Brain microvascular endothelial cell (primary cell): ENCODE data around the gene BZW1.

ENCODE experiments used
- DNase-seq: peaks from one replicate; pipeline ENCODE4 v3.0.0-alpha.2; 2020
- H3K27ac ChIP-seq: fragments of 250-450 bp; sonication (Bioruptor Pico); 2 replicates; pipeline ENCODE4 v1.5.1; 2020; ENCODE audit warnings: mild to moderate bottlenecking, moderate library complexity
- H3K27me3 ChIP-seq: fragments of 250-450 bp; sonication (Bioruptor Pico); replicated peaks from 2 replicates; pipeline ENCODE4 v1.5.1; 2020; ENCODE audit warnings: mild to moderate bottlenecking
- H3K36me3 ChIP-seq: fragments of 250-450 bp; sonication (Bioruptor Pico); replicated peaks from 2 replicates; pipeline ENCODE4 v1.5.1; 2020; ENCODE audit warnings: mild to moderate bottlenecking
- H3K4me3 ChIP-seq: 2 replicates; pipeline ENCODE4 v1.5.1; 2011; ENCODE audit warnings: low read depth, mild to moderate bottlenecking, control low read depth, low read length, moderate library complexity
- in situ Hi-C: cut with HindIII; loops from 2 replicates; pipeline ENCODE4 v1.10.0; 2017; ENCODE audit warnings: low sequenced_read_pairs, low pct_ligation_motif_present
- TF ChIP-seq, protein P1 (sequence below): IDR thresholded peaks from 2 replicates; pipeline ENCODE4 v1.5.1; 2011; ENCODE audit warnings: low read depth, mild to moderate bottlenecking, moderate library complexity, low read length, control low read depth, inconsistent platforms; ENCODE audit errors: missing control alignments

Gene BZW1

DNA sequence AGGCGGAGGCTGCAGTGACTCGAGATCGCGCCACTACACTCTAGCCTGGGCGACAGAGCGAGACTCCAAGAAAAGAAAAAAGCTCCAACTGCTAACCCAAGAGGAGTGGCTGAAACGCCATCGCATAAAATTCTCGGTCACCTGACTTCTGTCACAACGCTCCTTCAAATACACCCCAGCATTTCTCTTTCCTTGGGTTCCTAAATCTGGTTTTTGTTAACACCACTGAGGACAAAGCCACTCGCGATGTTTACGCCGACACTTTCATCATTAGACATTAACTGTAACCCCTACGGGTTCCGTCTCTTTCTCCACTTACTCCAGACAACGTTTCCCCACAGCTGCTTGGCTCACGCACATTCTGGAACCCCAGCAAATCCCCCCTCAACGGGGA lies 52.1 kb downstream of the BZW1 start:
- Histone ChIP-seq H3K27me3 (no peaks in the 10 kb centered on the region), H3K4me3 (peak overlapping the region; percentile 84), H3K27ac (peak overlapping the region; percentile 98), H3K36me3 (peaks cover 35% of the 10 kb centered on the region)
- TF ChIP-seq, protein P1, sequence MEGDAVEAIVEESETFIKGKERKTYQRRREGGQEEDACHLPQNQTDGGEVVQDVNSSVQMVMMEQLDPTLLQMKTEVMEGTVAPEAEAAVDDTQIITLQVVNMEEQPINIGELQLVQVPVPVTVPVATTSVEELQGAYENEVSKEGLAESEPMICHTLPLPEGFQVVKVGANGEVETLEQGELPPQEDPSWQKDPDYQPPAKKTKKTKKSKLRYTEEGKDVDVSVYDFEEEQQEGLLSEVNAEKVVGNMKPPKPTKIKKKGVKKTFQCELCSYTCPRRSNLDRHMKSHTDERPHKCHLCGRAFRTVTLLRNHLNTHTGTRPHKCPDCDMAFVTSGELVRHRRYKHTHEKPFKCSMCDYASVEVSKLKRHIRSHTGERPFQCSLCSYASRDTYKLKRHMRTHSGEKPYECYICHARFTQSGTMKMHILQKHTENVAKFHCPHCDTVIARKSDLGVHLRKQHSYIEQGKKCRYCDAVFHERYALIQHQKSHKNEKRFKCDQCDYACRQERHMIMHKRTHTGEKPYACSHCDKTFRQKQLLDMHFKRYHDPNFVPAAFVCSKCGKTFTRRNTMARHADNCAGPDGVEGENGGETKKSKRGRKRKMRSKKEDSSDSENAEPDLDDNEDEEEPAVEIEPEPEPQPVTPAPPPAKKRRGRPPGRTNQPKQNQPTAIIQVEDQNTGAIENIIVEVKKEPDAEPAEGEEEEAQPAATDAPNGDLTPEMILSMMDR: no peak
- in situ Hi-C loops: no loop called here
- DNase-seq: no peak

DNA sequence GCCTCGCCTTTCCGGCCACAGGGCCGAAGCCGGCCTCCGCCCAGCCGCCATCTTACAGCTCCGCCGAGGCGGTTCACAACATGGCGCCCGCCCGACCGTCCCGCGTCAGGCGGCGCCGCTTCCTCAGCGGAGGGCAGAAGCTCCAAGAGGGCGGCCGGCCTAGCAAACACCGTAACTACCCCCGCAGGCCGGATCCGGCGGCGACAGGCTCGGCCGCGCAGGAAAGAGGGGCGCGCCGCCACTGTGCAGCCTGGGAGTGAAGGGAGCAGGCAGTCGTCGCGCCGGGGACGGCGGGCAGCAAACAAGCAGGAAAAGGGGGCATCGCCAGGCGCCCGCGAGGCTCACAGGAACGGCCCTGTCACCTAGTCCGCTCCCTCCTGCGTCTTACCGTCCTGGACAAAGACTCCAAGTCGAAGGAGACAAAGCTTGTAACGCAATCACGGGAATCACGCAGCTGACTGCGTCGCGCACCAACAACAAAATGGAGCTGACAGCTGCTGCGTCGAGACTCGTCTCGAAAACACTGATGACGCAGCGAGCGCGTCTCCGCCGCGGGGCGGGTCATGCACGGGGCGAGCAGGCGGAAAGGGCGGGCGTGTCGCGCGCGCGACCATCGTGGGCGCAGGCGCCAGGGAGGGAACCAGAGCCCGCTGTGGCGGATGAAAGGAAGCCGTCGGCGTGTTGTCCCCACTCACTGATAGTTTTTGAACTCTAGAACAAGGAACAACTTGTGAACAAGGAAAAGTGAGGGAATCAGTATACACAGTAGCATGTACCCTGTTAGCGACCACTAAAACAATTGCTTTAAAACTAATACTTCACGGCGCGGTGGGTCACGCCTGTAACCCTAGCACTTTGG lies 52.7 kb downstream of the BZW1 start, which contains the start of gene CLK1:
Gene CLK1, minus strand, starts transcription at position 483 of the 859 bp plus-strand sequence. CDS start 2,796 bp downstream, outside the sequence.
- in situ Hi-C loops: no loop called here
- Histone ChIP-seq H3K4me3 (peak within 1 kb of the TSS; percentile 84), H3K27ac (peak within 1 kb of the TSS; percentile 98), H3K36me3 (peaks cover 28% of the 10 kb centered on the region), H3K27me3 (no peaks in the 10 kb centered on the region)
- DNase-seq: peak; percentile 90
- TF ChIP-seq, protein P1: no peak

DNA sequence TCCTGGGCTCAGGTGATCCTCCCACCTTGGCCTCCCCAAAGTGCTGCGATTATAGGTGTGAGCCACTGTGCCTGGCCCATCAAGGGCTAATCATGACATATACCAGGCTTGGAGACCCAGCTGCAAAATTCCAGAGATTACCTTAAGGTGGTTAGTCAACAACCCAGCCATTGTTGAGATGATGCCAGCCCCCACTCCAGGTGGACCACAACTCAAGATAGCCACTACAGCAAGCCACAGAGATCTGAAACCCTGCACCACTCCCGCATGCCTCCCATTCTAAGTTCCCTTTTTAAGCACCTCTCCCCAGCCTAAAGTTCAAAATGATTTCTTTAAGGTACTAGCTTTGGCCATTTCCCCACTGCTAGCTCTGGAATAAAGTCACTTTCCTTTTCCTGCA lies 57.3 kb downstream of the BZW1 start:
- no peak overlapping the region for H3K4me3 ChIP-seq
- no peak for DNase-seq
- TF ChIP-seq, protein P1: no peak
- H3K27ac ChIP-seq: no peak overlapping the region
- in situ Hi-C loops: no loop called here
- peaks cover 4% of the 10 kb centered on the region for H3K36me3 ChIP-seq
- H3K27me3 ChIP-seq: no peaks in the 10 kb centered on the region

DNA sequence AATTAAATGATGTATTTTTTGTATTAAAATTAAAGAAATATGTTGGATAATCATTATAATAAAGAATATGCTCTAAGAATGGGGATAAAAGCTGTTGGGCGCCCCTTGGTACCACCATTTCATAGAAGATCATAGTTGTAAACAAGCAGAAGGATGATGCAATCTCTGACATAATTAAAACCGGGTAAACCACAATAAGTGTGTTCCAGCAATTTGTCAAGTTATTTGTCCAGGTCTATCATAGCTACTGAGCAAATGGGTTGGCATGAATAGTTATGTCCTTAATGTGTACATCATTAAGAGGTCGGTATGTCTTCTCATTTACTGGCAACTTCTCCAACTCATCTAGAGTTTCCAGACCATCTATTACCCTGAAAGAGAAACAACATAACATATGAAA lies 59.4 kb downstream of the BZW1 start:
- in situ Hi-C loops: no loop called here
- TF ChIP-seq, protein P1: no peak
- H3K27ac ChIP-seq: no peak overlapping the region
- H3K4me3 ChIP-seq: no peak overlapping the region
- no peaks in the 10 kb centered on the region for H3K27me3 ChIP-seq
- peaks cover 6% of the 10 kb centered on the region for H3K36me3 ChIP-seq
- DNase-seq: no peak

DNA sequence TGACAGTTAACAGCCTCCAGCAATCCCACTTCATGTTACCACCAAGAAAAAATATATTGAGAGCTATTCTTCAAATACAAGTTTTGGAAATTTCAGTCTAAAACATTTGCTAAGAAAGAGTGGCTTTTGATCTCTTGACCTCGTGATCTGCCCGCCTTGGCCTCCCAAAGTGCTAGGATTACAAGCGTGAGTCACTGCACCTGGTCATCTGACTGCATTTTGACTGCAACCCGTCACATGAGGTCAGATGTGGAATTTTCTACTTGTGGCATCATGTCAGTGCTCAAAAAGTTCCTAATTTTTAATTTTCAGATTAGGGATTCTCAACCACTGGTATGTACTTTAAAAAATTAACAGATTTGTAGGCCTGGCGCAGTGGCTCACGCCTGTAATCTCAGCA lies 61.9 kb downstream of the BZW1 start:
- Histone ChIP-seq H3K27me3 (no peaks in the 10 kb centered on the region), H3K27ac (no peak overlapping the region), H3K36me3 (peaks cover 17% of the 10 kb centered on the region), H3K4me3 (no peak overlapping the region)
- no peak for DNase-seq
- TF ChIP-seq, protein P1: no peak
- in situ Hi-C loops: no loop called here
